HCT116 (cell line): ENCODE results near the gene TTLL6. TPM values are rescaled to one million over a fixed set of nuclear protein-coding genes. Genes with fewer than 3 reads are reported as not detected.

Source experiments
- ATAC-seq: fragments of 200-7000 bp; cut with Tn5 transposase; 2 replicates; pipeline ENCODE4 v1.9.1; 2020; ENCODE audit warnings: mild to moderate bottlenecking, moderate library complexity
- BruUV-seq: library from RNA; stranded (reverse); fragments of 400-500 nt; replicated peaks from 2 replicates; lab custom pipeline; 2021; lab: Mats Ljungman, UMichigan
- CTCF ChIA-PET: fragments of 300-600 bp; sonication (Branson Sonifier 250); formaldehyde crosslinking; loops from one replicate; lab custom pipeline; 2021; ENCODE audit warnings: antibody characterized with exemption; lab: Charles Lee
- POLR2A ChIA-PET: fragments of 300-600, 350-600 bp; sonication (Branson Sonifier 250); formaldehyde crosslinking; loops from one replicate; lab custom pipeline; 2021; ENCODE audit warnings: antibody characterized with exemption; lab: Charles Lee
- RAD21 ChIA-PET, 2 experiments: fragments of 300-600 bp; sonication (Branson Sonifier 250); formaldehyde crosslinking; loops; one replicate each; lab custom pipeline; 2023; ENCODE audit warnings: low total read pairs in 2 of 2; ENCODE audit not compliant: uncharacterized antibody in 2 of 2, unreplicated experiment in 2 of 2, low non-redundant PET in 1 of 2; lab: Charles Lee
- DNase-seq: peaks from one replicate; pipeline ENCODE4 v3.0.0-alpha.2; 2010; ENCODE audit warnings: low read depth, low spot score
- H2AFZ ChIP-seq: fragments of 200-600 bp; shearing (Covaris generic), sonication (generic); 2 replicates; pipeline ENCODE4 v1.6.1; 2017; ENCODE audit warnings: low read depth, mixed run types, mixed read lengths, antibody characterized with exemption, low read length; ENCODE audit not compliant: poor library complexity, severe bottlenecking
- H3K27ac ChIP-seq: 2 replicates; pipeline ENCODE4 v1.5.1; 2012; ENCODE audit warnings: low read depth, low read length
- H3K27me3 ChIP-seq: fragments of 200-600 bp; sonication (generic); 2 replicates; pipeline ENCODE4 v1.6.1; 2016; ENCODE audit warnings: mixed run types, low read length, mixed read lengths; ENCODE audit not compliant: insufficient read depth
- H3K36me3 ChIP-seq, 2 experiments: fragments of 200-500 bp in 1 of 2; fragments of 200-600 bp in 1 of 2; sonication (Bioruptor generic) in 1 of 2; sonication (generic) in 1 of 2; 2 replicates each; pipeline versions ENCODE4 v1.5.1 to v1.6.1; 2014 to 2016; ENCODE audit warnings: low read length in 2 of 2, inconsistent platforms in 1 of 2, mixed read lengths in 1 of 2, mixed run types in 1 of 2; ENCODE audit not compliant: insufficient read depth in 2 of 2, control insufficient read depth in 1 of 2
- H3K4me1 ChIP-seq, 2 experiments: fragments of 200-600 bp in 1 of 2; sonication (generic) in 1 of 2; 2 replicates each; pipeline versions ENCODE4 v1.5.1 to v1.6.1; 2012 to 2017; ENCODE audit warnings: low read length in 2 of 2, inconsistent platforms in 1 of 2, mild to moderate bottlenecking in 1 of 2, mixed read lengths in 1 of 2, mixed run types in 1 of 2, moderate library complexity in 1 of 2; ENCODE audit not compliant: insufficient read depth in 2 of 2, control insufficient read depth in 1 of 2
- H3K4me2 ChIP-seq: fragments of 200-600 bp; sonication (generic); 2 replicates; pipeline ENCODE4 v1.6.1; 2017; ENCODE audit warnings: mixed run types, low read length, mixed read lengths
- H3K4me3 ChIP-seq, 2 experiments: fragments of 200-600 bp in 1 of 2; sonication (generic) in 1 of 2; replicated peaks in 1 of 2; 2 replicates each; pipeline ENCODE4 v1.5.1; 2011 to 2016; ENCODE audit warnings: low read length in 2 of 2, control low read depth in 1 of 2, low read depth in 1 of 2, mild to moderate bottlenecking in 1 of 2, mixed read lengths in 1 of 2, mixed run types in 1 of 2
- H3K79me2 ChIP-seq: fragments of 200-600 bp; sonication (generic); 2 replicates; pipeline ENCODE4 v1.6.1; 2017; ENCODE audit warnings: mild to moderate bottlenecking, mixed run types, low read length, moderate library complexity, mixed read lengths; ENCODE audit not compliant: insufficient read depth
- H3K9ac ChIP-seq: fragments of 200-600 bp; sonication (generic); 2 replicates; pipeline ENCODE4 v1.6.1; 2016; ENCODE audit warnings: low read length, mixed read lengths
- H3K9me2 ChIP-seq: fragments of 200-600 bp; sonication (generic), shearing (Covaris generic); 2 replicates; pipeline ENCODE4 v1.6.1; 2017; ENCODE audit warnings: mixed run types, mild to moderate bottlenecking, moderate library complexity; ENCODE audit not compliant: insufficient read depth
- H3K9me3 ChIP-seq, 2 experiments: fragments of 200-500 bp in 1 of 2; fragments of 200-600 bp in 1 of 2; sonication (Bioruptor generic) in 1 of 2; sonication (generic) in 1 of 2; 2 replicates each; pipeline ENCODE4 v1.6.1; 2014 to 2017; ENCODE audit warnings: low read length in 2 of 2, mixed read lengths in 2 of 2, inconsistent platforms in 1 of 2, low read depth in 1 of 2, mild to moderate bottlenecking in 1 of 2, mixed run types in 1 of 2, moderate library complexity in 1 of 2; ENCODE audit not compliant: control insufficient read depth in 1 of 2, insufficient read depth in 1 of 2
- H4K20me1 ChIP-seq: fragments of 200-600 bp; sonication (generic), shearing (Covaris generic); 2 replicates; pipeline ENCODE4 v1.6.1; 2017; ENCODE audit warnings: mixed run types, mild to moderate bottlenecking, moderate library complexity; ENCODE audit not compliant: insufficient read depth
- JUND ChIP-seq: IDR thresholded peaks from 2 replicates; pipeline ENCODE4 v1.6.1; 2012
- POLR2AphosphoS5 ChIP-seq: IDR thresholded peaks from 2 replicates; pipeline ENCODE4 v1.6.1; 2011; ENCODE audit warnings: mild to moderate bottlenecking, low read depth, low read length, moderate library complexity
- RAD21 ChIP-seq: IDR thresholded peaks from 2 replicates; pipeline ENCODE4 v1.6.1; 2012; ENCODE audit warnings: low read depth, mild to moderate bottlenecking
- SP1 ChIP-seq: IDR thresholded peaks from 2 replicates; pipeline ENCODE4 v1.6.1; 2012; ENCODE audit warnings: low read depth
- YY1 ChIP-seq: IDR thresholded peaks from 2 replicates; pipeline ENCODE4 v1.6.1; 2011; ENCODE audit warnings: low read length, low read depth, moderate library complexity, mild to moderate bottlenecking; ENCODE audit not compliant: insufficient replicate concordance; ENCODE audit errors: extremely low read depth
- ZBTB33 ChIP-seq: IDR thresholded peaks from 2 replicates; pipeline ENCODE4 v1.6.1; 2011; ENCODE audit warnings: mild to moderate bottlenecking, low read length, moderate library complexity; ENCODE audit not compliant: insufficient replicate concordance; ENCODE audit errors: extremely low read depth
- ZNF274 ChIP-seq: fragments of 200-500 bp; sonication (Bioruptor generic); IDR thresholded peaks from 2 replicates; pipeline ENCODE4 v1.6.1; 2014; ENCODE audit warnings: mild to moderate bottlenecking, low read depth, low read length, inconsistent platforms
- intact Hi-C: fragments of 100-400 bp; cut with micrococcal nuclease; formaldehyde crosslinking; loops from 2 replicates; pipeline ENCODE4 v1.10.0; 2022
- microRNA counts: library from miRNA; unstranded; fragments of <30 nt; microRNA quantifications from one replicate; lab custom pipeline; 2015
- microRNA-seq: library from miRNA; unstranded; fragments of <30 nt; microRNA quantifications from one replicate; pipeline ENCODE4, GENCODE V29; 2016; ENCODE audit warnings: borderline number of aligned reads
- total RNA-seq: library from RNA; stranded (reverse); gene quantifications from one replicate; pipeline ENCODE4 v1.2.1, GENCODE V29; 2021; ENCODE audit not compliant: unreplicated experiment
- TF ChIP-seq, protein P1 (sequence below): IDR thresholded peaks from 2 replicates; pipeline ENCODE4 v1.6.1; 2012
- TF ChIP-seq, protein P2 (sequence below), 3 experiments: fragments of 200-600 bp in 1 of 3; sonication (generic) in 1 of 3; IDR thresholded peaks in 2 of 3; conservative IDR thresholded peaks in 1 of 3; 2 replicates each; pipeline ENCODE4 v1.5.1; 2012 to 2017; ENCODE audit warnings: low read depth in 2 of 3, low read length in 2 of 3, antibody characterized with exemption in 1 of 3, borderline replicate concordance in 1 of 3, control low read depth in 1 of 3, mild to moderate bottlenecking in 1 of 3, mixed read lengths in 1 of 3, mixed run types in 1 of 3, moderate library complexity in 1 of 3; ENCODE audit not compliant: insufficient read depth in 1 of 3
- TF ChIP-seq, protein P3 (sequence below): IDR thresholded peaks from 2 replicates; pipeline ENCODE4 v1.6.1; 2012

TTLL6 gene
- total RNA-seq, 1 experiment from 2014 or later = 0.79 TPM

DNA sequence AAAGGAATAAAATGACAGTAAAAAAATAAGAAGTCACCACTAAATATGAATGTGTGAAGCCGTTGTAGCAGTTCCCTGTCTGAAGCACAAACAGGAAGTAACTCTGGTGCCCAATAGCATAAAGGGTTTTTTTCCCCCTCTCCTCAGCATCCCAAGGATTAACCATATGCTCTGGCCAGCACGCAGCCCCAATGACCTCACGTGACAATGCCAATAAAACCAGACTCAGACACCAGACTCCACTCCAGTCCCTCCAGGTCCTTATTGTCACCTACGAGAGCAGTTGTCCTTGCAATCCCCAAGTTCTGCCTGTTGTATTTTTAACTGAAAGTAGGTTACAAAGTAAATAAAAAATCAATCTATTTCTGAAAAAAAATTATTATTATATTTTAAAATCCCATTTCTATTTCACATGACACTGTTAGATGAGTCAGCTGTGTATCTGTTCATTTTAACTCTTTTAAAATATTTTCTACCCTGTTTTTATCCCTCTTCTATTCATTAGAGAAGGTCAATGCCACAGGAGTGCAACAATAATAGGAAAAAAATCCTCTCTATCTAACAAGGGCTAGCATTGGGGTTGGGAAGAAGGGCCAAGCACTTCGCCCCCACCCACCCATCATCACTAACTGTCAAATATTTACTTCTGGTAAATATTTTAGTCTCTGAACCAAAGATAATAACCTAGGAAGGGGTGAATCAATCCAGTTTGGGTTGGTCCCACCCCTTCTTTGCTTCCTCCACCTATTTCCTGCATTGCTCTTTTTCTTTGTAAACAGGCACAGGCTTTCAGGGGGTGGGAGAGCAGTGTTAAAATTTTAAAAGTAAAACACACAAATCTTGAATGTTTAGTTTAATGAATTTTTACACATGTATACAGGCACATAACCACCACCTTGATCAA is 101.3 kb downstream of the TTLL6 start:
- no peak overlapping the region for H3K4me2 ChIP-seq
- POLR2A ChIA-PET = no interaction called here
- DNase-seq (no peak), ATAC-seq (no peak)
- 0 out of 2 replicates have a peak, but pooled peaks cover 4% of the 10 kb centered on the region for H3K27me3 ChIP-seq
- H3K4me1 ChIP-seq = no peaks in the 10 kb centered on the region
- H2AFZ ChIP-seq = peak overlapping the region; percentile 79
- intact Hi-C loops = no loop called here
- TF ChIP-seq, protein P1, sequence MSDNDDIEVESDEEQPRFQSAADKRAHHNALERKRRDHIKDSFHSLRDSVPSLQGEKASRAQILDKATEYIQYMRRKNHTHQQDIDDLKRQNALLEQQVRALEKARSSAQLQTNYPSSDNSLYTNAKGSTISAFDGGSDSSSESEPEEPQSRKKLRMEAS = no peak
- no peak for TF ChIP-seq ZBTB33
- no peak for TF ChIP-seq RAD21
- no peak for TF ChIP-seq POLR2AphosphoS5
- TF ChIP-seq, protein P2, sequence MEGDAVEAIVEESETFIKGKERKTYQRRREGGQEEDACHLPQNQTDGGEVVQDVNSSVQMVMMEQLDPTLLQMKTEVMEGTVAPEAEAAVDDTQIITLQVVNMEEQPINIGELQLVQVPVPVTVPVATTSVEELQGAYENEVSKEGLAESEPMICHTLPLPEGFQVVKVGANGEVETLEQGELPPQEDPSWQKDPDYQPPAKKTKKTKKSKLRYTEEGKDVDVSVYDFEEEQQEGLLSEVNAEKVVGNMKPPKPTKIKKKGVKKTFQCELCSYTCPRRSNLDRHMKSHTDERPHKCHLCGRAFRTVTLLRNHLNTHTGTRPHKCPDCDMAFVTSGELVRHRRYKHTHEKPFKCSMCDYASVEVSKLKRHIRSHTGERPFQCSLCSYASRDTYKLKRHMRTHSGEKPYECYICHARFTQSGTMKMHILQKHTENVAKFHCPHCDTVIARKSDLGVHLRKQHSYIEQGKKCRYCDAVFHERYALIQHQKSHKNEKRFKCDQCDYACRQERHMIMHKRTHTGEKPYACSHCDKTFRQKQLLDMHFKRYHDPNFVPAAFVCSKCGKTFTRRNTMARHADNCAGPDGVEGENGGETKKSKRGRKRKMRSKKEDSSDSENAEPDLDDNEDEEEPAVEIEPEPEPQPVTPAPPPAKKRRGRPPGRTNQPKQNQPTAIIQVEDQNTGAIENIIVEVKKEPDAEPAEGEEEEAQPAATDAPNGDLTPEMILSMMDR (IDR thresholded peaks at IDR 0.05 in 2 of 3, conservative IDR thresholded peaks at IDR 0.05 in 1 of 3; ENCODE audit: borderline replicate concordance in 1 of 3, insufficient read depth in 1 of 3, low read depth in 2 of 3, low read length in 2 of 3) = no peak
- TF ChIP-seq SP1 = no peak
- no peak for TF ChIP-seq JUND
- TF ChIP-seq, protein P3, sequence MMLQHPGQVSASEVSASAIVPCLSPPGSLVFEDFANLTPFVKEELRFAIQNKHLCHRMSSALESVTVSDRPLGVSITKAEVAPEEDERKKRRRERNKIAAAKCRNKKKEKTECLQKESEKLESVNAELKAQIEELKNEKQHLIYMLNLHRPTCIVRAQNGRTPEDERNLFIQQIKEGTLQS = no peak
- TF ChIP-seq YY1 = no peak
- no peak for TF ChIP-seq ZNF274
- TF ChIP-seq, all 23 proteins: peak for 0
- no TSS peak for BruUV-seq
- Histone ChIP-seq H3K9ac (no peak overlapping the region), H4K20me1 (no peaks in the 10 kb centered on the region), H3K27ac (no peak overlapping the region), H3K4me3 (no peak overlapping the region), H3K9me2 (no peaks in the 10 kb centered on the region), H3K79me2 (no peaks in the 10 kb centered on the region), H3K9me3 (no peaks in the 10 kb centered on the region), H3K36me3 (no peaks in the 10 kb centered on the region)
- ChIA-PET CTCF (interaction anchor here (1.3 to 1.5 kb wide), 3 partner anchors 9 to 163 kb away, joined by 3 to 4 read pairs (median 4); no protein-coding TSS in a partner anchor), RAD21 (no interaction called here)

MicroRNA genes within 50 kb of the gene (microRNA counts, 767-probe panel; counts per million panel counts)
- microRNA hsa-miR-3185 (lab: Ali Mortazavi, UCI) = not detected

Small RNA genes lying within 50 kb of the gene (microRNA-seq; reads per million reads assigned to microRNA genes)
- 1.2 reads per million for gene MIR3185

Other genes with a start within 250 kb of the TTLL6 start
- gene HOXB4, start 238.9 kb downstream of the TTLL6 start, total RNA-seq = 11.3 TPM
- gene HOXB3, start 227.0 kb downstream of the TTLL6 start, total RNA-seq = 19.8 TPM
- gene HOXB5, start 223.4 kb downstream of the TTLL6 start, total RNA-seq = 19.8 TPM
- 64.8 TPM for gene HOXB6, start 212.2 kb downstream of the TTLL6 start, total RNA-seq
- 33.6 TPM for gene HOXB7, start 206.2 kb downstream of the TTLL6 start, total RNA-seq
- 44.7 TPM for gene HOXB8, start 201.9 kb downstream of the TTLL6 start, total RNA-seq
- 40.1 TPM for gene HOXB9, start 190.9 kb downstream of the TTLL6 start, total RNA-seq
- not detected for gene PRAC1, start 94.7 kb downstream of the TTLL6 start, total RNA-seq
- gene PRAC2, start 94.0 kb downstream of the TTLL6 start, total RNA-seq = not detected
- gene HOXB13, start 88.5 kb downstream of the TTLL6 start, total RNA-seq = 7.8 TPM
- gene CALCOCO2, start 13.8 kb upstream of the TTLL6 start, total RNA-seq = 151 TPM
- 188 TPM for gene ATP5MC1, start 75.6 kb upstream of the TTLL6 start, total RNA-seq
- gene UBE2Z, start 91.2 kb upstream of the TTLL6 start, total RNA-seq = 119 TPM
- 178 TPM for gene SNF8, start 127.6 kb upstream of the TTLL6 start, total RNA-seq
- gene GIP, start 151.4 kb upstream of the TTLL6 start, total RNA-seq = not detected
- gene IGF2BP1, start 180.2 kb upstream of the TTLL6 start, total RNA-seq = 0.91 TPM